K562 (cell line): Measurements from ENCODE around the gene MAP1LC3B. TPM values are rescaled to one million over a fixed set of nuclear protein-coding genes. Genes with fewer than 3 reads are reported as not detected.

Experiments
- CTCFL ChIP-seq: IDR thresholded peaks from 2 replicates; pipeline ENCODE4 v1.6.1; 2011; ENCODE audit warnings: borderline replicate concordance, low read depth, mild to moderate bottlenecking, moderate library complexity, low read length; ENCODE audit not compliant: insufficient read depth, poor library complexity, severe bottlenecking
- HSF4 ChIP-seq: fragments of 250-450 bp; sonication (Bioruptor Pico); IDR thresholded peaks from 2 replicates; pipeline ENCODE4 v2.1.2; 2022; ENCODE audit warnings: mild to moderate bottlenecking, moderate library complexity, borderline replicate concordance
- MTA3 ChIP-seq: fragments of 450-650 bp; formaldehyde crosslinking; IDR thresholded peaks from 2 replicates; pipeline ENCODE4 v1.6.1; 2017; ENCODE audit warnings: mild to moderate bottlenecking, borderline replicate concordance
- POLR2A ChIP-seq: fragments of 450-650 bp; conservative IDR thresholded peaks from 2 replicates; pipeline ENCODE4 v1.6.1; 2016
- PYGO2 ChIP-seq: fragments of 450-650 bp; IDR thresholded peaks from 2 replicates; pipeline ENCODE4 v1.6.1; 2016; ENCODE audit warnings: mild to moderate bottlenecking, missing genetic modification characterization, moderate library complexity, missing compliant biosample characterization
- ZBTB40 ChIP-seq, 2 experiments: fragments of 450-650 bp in 1 of 2; sonication (generic) in 1 of 2; formaldehyde crosslinking in 1 of 2; IDR thresholded peaks; 2 replicates each; pipeline versions ENCODE4 v1.7.1 to v1.9.0; 2016 to 2022; ENCODE audit warnings: inconsistent platforms in 1 of 2, mild to moderate bottlenecking in 1 of 2, missing genetic modification reagents in 1 of 2
- ZKSCAN8 ChIP-seq: fragments of 200-800 bp; sonication (Bioruptor generic); IDR thresholded peaks from 2 replicates; pipeline ENCODE4 v1.6.1; 2016; ENCODE audit warnings: missing genetic modification characterization, missing compliant biosample characterization
- ZNF133 ChIP-seq: fragments of 250-450 bp; sonication (Bioruptor Pico); IDR thresholded peaks from 2 replicates; pipeline ENCODE4 v1.4.0; 2020; ENCODE audit warnings: mild to moderate bottlenecking
- ZNF395 ChIP-seq: fragments of 200-800 bp; sonication (Bioruptor generic); IDR thresholded peaks from 2 replicates; pipeline ENCODE4 v1.6.1; 2017; ENCODE audit warnings: missing genetic modification characterization, missing compliant biosample characterization
- polyA plus RNA-seq, 8 experiments: library from polyadenylated mRNA; depleted of rRNA in 4 of 8; stranded (reverse) in 5 of 8; unstranded in 3 of 8; fragments of >200 nt; fragmentation: Nextera tagmentation in 2 of 8; fragmentation: Illumina TruSeq in 1 of 8; extraction: Ambion mirVana in 2 of 8; extraction: Trizol in 1 of 8; gene quantifications; 2 replicates each; pipeline versions ENCODE4 v1.2.1 to v1.2.3, GENCODE V29; 2011 to 2014; ENCODE audit warnings: inconsistent platforms in 1 of 8, missing spikeins in 1 of 8
- total RNA-seq, 7 experiments: library from RNA; depleted of rRNA in 6 of 7; stranded (reverse); fragments of >200 nt in 6 of 7; fragmentation: Illumina TruSeq in 2 of 7; extraction: Trizol in 2 of 7; gene quantifications; 2 replicates each; pipeline versions ENCODE4 v1.2.1 to v1.2.3, GENCODE V29; 2011 to 2021; ENCODE audit warnings: low replicate concordance in 1 of 7

MAP1LC3B gene
- total and polyA plus RNA-seq, 9 of the 15 experiments (the other 6 are each of a cell fraction or from before 2014, with no cell fraction given): 16.0 to 81.5 (median 36.7) TPM

GRCh38 chr16:87387942-87388817, 4.0 kb upstream of the MAP1LC3B start (continued):
- TF ChIP-seq CTCFL: no peak
- peak; percentile 71 for TF ChIP-seq ZBTB40 (IDR thresholded peaks at IDR 0.05)
- no peak for TF ChIP-seq ZBTB40 (CRISPR knock-in tag; IDR thresholded peaks at IDR 0.05)
- TF ChIP-seq POLR2A: peak; percentile 74
- TF ChIP-seq PYGO2: peak; percentile 77
- 0 out of 2 replicates have a peak, but pooled peaks have one; percentile 72 for TF ChIP-seq ZNF133
- peak; percentile 71 for TF ChIP-seq ZKSCAN8 (CRISPR knock-in tag)
- peak; percentile 91; the same call in 1 of the 2 replicates for TF ChIP-seq ZNF395 (CRISPR knock-in tag)
- peak; percentile 84; the same call in 1 of the 2 replicates for TF ChIP-seq HSF4
- peak; percentile 80 for TF ChIP-seq MTA3
